ENCODE data around the gene MPHOSPH10. TPM values are rescaled to one million over a fixed set of nuclear protein-coding genes. Genes with fewer than 3 reads are reported as not detected.

Gene MPHOSPH10
- total and polyA plus RNA-seq, 10 of the 15 experiments (the other 5 are each of a cell fraction or from before 2014, with no cell fraction given): 23.8 to 56.8 (median 41.3) TPM

DNA sequence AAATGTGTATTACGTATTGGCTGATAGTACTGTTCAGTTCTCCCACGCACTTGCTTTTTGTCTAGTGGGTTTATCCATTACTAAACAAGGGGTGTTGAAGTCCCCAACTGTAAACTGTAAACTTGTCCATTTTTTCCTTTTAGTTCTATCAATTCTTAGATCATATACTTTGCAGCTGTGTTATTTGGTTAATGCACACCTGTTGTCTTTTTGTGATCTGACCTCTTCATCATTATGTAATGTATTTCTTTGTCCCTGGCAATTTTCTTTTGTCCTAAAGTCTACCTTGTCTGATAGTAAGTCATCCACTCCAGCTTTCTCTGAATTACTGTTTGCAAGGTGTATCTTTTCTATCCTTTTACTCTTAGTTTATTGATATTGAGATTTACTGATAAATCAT lies 22.3 kb upstream of the MPHOSPH10 start:
- Histone ChIP-seq H3K4me2 (ENCODE audit: control insufficient read depth, insufficient read depth) (no peak overlapping the region), H3K4me1 (ENCODE audit: control insufficient read depth, insufficient read depth, low read length) (no peaks in the 10 kb centered on the region), H3K36me3 (ENCODE audit: control insufficient read depth in 2 of 2, insufficient read depth in 2 of 2, low read length in 1 of 2) (no peaks in the 10 kb centered on the region), H3K9ac (ENCODE audit: control insufficient read depth, insufficient read depth, low read length) (no peak overlapping the region), H3K27me3 (replicated peaks in 1 of 2; ENCODE audit: control insufficient read depth in 2 of 2, insufficient read depth in 2 of 2, low read length in 1 of 2) (no peaks in the 10 kb centered on the region), H3K4me3 (no peak overlapping the region), H2AFZ (ENCODE audit: control insufficient read depth, low read depth, low read length) (no peak overlapping the region), H3K27ac (ENCODE audit: control insufficient read depth, insufficient read depth) (no peak overlapping the region), H4K20me1 (ENCODE audit: control insufficient read depth, insufficient read depth) (no peaks in the 10 kb centered on the region), H3K79me2 (ENCODE audit: control insufficient read depth, insufficient read depth, low read length) (no peaks in the 10 kb centered on the region), H3K9me3 (replicated peaks; ENCODE audit: control insufficient read depth, insufficient read depth, low read length) (no peaks in the 10 kb centered on the region)
- in situ Hi-C loops (cut with MboI): no loop called here
- no TSS peak for BruUV-seq (replicated peaks)
- WGBS (ENCODE audit: insufficient coverage, insufficient replicate concordance, low lambda C conversion rate, missing lambda C conversion rate): 97% methylated on average over 2 of the region's 2 CpGs
- FAIRE-seq (no peak), DNase-seq (ENCODE audit: low read depth, low spot score) (no peak), ATAC-seq (no peak)
- intact Hi-C loops (cut with micrococcal nuclease; ENCODE audit: unreplicated experiment): no loop called here
- SMC1A ChIA-PET (ENCODE audit: uncharacterized antibody, unreplicated experiment): interaction anchor here (1.3 kb wide), 1 partner anchor 9 kb away, joined by 3 read pairs; no protein-coding TSS in a partner anchor
- TF ChIP-seq EZH2 (IDR thresholded peaks at IDR 0.05; ENCODE audit: borderline replicate concordance, control insufficient read depth, low read depth, low read length) (no peak), ZSCAN29 (IDR thresholded peaks at IDR 0.05) (no peak), NKRF (conservative IDR thresholded peaks at IDR 0.05) (no peak), SIN3A (IDR thresholded peaks at IDR 0.05; ENCODE audit: low read depth, low read length) (no peak), GABPA (IDR thresholded peaks at IDR 0.05; ENCODE audit: low read depth) (no peak), MTA3 (IDR thresholded peaks at IDR 0.05; ENCODE audit: borderline replicate concordance, low read length) (no peak), ATF3 (IDR thresholded peaks at IDR 0.05; ENCODE audit: borderline replicate concordance, extremely low read depth, low read depth, low read length) (no peak), IKZF1 (conservative IDR thresholded peaks at IDR 0.05) (no peak), IKZF2 (IDR thresholded peaks at IDR 0.05) (no peak), HDAC6 (IDR thresholded peaks at IDR 0.05; ENCODE audit: unreplicated experiment) (no peak), STAT1 (conservative IDR thresholded peaks at IDR 0.05) (no peak), ESRRA (IDR thresholded peaks at IDR 0.05; ENCODE audit: low read length) (no peak), POLR2AphosphoS2 (IDR thresholded peaks at IDR 0.05; ENCODE audit: low read depth, low read length) (no peak)
- TF ChIP-seq, protein P1, sequence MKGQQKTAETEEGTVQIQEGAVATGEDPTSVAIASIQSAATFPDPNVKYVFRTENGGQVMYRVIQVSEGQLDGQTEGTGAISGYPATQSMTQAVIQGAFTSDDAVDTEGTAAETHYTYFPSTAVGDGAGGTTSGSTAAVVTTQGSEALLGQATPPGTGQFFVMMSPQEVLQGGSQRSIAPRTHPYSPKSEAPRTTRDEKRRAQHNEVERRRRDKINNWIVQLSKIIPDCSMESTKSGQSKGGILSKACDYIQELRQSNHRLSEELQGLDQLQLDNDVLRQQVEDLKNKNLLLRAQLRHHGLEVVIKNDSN (IDR thresholded peaks at IDR 0.05; ENCODE audit: borderline replicate concordance, extremely low read length, insufficient read depth, low read depth, low read length): no peak
- TF ChIP-seq, protein P2, sequence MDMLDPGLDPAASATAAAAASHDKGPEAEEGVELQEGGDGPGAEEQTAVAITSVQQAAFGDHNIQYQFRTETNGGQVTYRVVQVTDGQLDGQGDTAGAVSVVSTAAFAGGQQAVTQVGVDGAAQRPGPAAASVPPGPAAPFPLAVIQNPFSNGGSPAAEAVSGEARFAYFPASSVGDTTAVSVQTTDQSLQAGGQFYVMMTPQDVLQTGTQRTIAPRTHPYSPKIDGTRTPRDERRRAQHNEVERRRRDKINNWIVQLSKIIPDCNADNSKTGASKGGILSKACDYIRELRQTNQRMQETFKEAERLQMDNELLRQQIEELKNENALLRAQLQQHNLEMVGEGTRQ (IDR thresholded peaks at IDR 0.05; ENCODE audit: borderline replicate concordance, low read depth, low read length): no peak
- TF ChIP-seq, protein P3, sequence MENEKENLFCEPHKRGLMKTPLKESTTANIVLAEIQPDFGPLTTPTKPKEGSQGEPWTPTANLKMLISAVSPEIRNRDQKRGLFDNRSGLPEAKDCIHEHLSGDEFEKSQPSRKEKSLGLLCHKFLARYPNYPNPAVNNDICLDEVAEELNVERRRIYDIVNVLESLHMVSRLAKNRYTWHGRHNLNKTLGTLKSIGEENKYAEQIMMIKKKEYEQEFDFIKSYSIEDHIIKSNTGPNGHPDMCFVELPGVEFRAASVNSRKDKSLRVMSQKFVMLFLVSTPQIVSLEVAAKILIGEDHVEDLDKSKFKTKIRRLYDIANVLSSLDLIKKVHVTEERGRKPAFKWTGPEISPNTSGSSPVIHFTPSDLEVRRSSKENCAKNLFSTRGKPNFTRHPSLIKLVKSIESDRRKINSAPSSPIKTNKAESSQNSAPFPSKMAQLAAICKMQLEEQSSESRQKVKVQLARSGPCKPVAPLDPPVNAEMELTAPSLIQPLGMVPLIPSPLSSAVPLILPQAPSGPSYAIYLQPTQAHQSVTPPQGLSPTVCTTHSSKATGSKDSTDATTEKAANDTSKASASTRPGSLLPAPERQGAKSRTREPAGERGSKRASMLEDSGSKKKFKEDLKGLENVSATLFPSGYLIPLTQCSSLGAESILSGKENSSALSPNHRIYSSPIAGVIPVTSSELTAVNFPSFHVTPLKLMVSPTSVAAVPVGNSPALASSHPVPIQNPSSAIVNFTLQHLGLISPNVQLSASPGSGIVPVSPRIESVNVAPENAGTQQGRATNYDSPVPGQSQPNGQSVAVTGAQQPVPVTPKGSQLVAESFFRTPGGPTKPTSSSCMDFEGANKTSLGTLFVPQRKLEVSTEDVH (IDR thresholded peaks at IDR 0.05; ENCODE audit: low read depth, partially characterized antibody): no peak
- RAD21 ChIA-PET (ENCODE audit: unreplicated experiment): no interaction called here
- POLR2A ChIA-PET: no interaction called here
- CTCF ChIA-PET: no interaction called here
